ENCODE data around the gene SOCS3. TPM values are rescaled to one million over a fixed set of nuclear protein-coding genes. Genes with fewer than 3 reads are reported as not detected.

SOCS3 gene
- total RNA-seq, 2 experiments from 2014 or later = not detected

GRCh38 chr17:78316115-78316866 is 43.6 kb downstream of the SOCS3 start:
- Histone ChIP-seq H3K4me3 (ENCODE audit: low read depth, low read length, poor library complexity, severe bottlenecking) (no peak overlapping the region), H3K9me3 (ENCODE audit: low read length) (no peaks in the 10 kb centered on the region), H3K36me3 (ENCODE audit: insufficient read depth, low read length) (no peaks in the 10 kb centered on the region), H4K20me1 (ENCODE audit: insufficient read depth, low read length) (no peaks in the 10 kb centered on the region), H3K79me2 (ENCODE audit: insufficient read depth, low read depth, low read length) (no peaks in the 10 kb centered on the region), H3K9me2 (ENCODE audit: insufficient read depth, low read length) (no peaks in the 10 kb centered on the region), H3K4me2 (ENCODE audit: low read length) (no peak overlapping the region), H2AFZ (ENCODE audit: low read length) (no peak overlapping the region), H3K4me1 (ENCODE audit: insufficient read depth, low read length, poor library complexity, severe bottlenecking) (peaks cover 6% of the 10 kb centered on the region), H3K27ac (ENCODE audit: low read depth, low read length, poor library complexity, severe bottlenecking) (no peak overlapping the region)
- BruUV-seq (replicated peaks) = no TSS peak
- no peak for TF ChIP-seq CTCF (conservative IDR thresholded peaks at IDR 0.05; ENCODE audit: low read length)
- intact Hi-C loops (cut with micrococcal nuclease; ENCODE audit: unreplicated experiment) = no loop called here
- DNase-seq (ENCODE audit: low spot score) = no peak
- ChIA-PET POLR2A (interaction anchor here (0.5 to 1.0 kb wide), 2 partner anchors 9 to 246 kb away, joined by 3 read pairs; no protein-coding TSS in a partner anchor), CTCF (ENCODE audit: unreplicated experiment) (interaction anchor here (1.5 kb wide), 1 partner anchor 46 kb away, joined by 3 read pairs; no protein-coding TSS in a partner anchor)

- H3K9me3 ChIP-seq (ENCODE audit: low read length) = no peaks in the 10 kb centered on the region
- CTCF ChIA-PET (ENCODE audit: unreplicated experiment) = interaction anchor here (0.6 kb wide), 1 partner anchor 1137 kb away, joined by 8 read pairs; no protein-coding TSS in a partner anchor
- no peaks in the 10 kb centered on the region for H4K20me1 ChIP-seq (ENCODE audit: insufficient read depth, low read length)
- H2AFZ ChIP-seq (ENCODE audit: low read length) = no peak overlapping the region
- H3K79me2 ChIP-seq (ENCODE audit: insufficient read depth, low read depth, low read length) = no peaks in the 10 kb centered on the region
- H3K36me3 ChIP-seq (ENCODE audit: insufficient read depth, low read length) = no peaks in the 10 kb centered on the region
- H3K4me2 ChIP-seq (ENCODE audit: low read length) = no peak overlapping the region
- TF ChIP-seq CTCF (conservative IDR thresholded peaks at IDR 0.05; ENCODE audit: low read length) = 0 out of 2 replicates have a peak, but pooled peaks have one; percentile 14
- TF ChIP-seq EZH2phosphoT487 (IDR thresholded peaks at IDR 0.05; ENCODE audit: borderline replicate concordance, low read depth, low read length) = no peak
- H3K4me1 ChIP-seq (ENCODE audit: insufficient read depth, low read length, poor library complexity, severe bottlenecking) = peaks cover 6% of the 10 kb centered on the region
- no TSS peak for BruUV-seq (replicated peaks)
- DNase-seq (ENCODE audit: low spot score) = no peak
- no peaks in the 10 kb centered on the region for H3K9me2 ChIP-seq (ENCODE audit: insufficient read depth, low read length)
- intact Hi-C loops (cut with micrococcal nuclease; ENCODE audit: unreplicated experiment) = no loop called here
- H3K4me3 ChIP-seq (ENCODE audit: low read depth, low read length, poor library complexity, severe bottlenecking) = no peak overlapping the region
- H3K27ac ChIP-seq (ENCODE audit: low read depth, low read length, poor library complexity, severe bottlenecking) = no peak overlapping the region
- POLR2A ChIA-PET = interaction anchor here (0.6 kb wide), 1 partner anchor 1588 kb away, joined by 3 read pairs; no protein-coding TSS in a partner anchor
Observed at GRCh38 chr17:78315355-78316114, 44.3 kb downstream of the SOCS3 start.

Measured in OCI-LY7 (cell line).